SH-SY5Y (cell line): ENCODE data around the gene OPALIN.

ENCODE experiments used
- GATA2 ChIP-seq: IDR thresholded peaks from 2 replicates; pipeline ENCODE4 v1.6.1; 2011; ENCODE audit warnings: mild to moderate bottlenecking, low read depth, low read length
- GATA3 ChIP-seq: IDR thresholded peaks from 2 replicates; pipeline ENCODE4 v1.6.1; 2011; ENCODE audit warnings: low read depth, mild to moderate bottlenecking, low read length, moderate library complexity

DNA sequence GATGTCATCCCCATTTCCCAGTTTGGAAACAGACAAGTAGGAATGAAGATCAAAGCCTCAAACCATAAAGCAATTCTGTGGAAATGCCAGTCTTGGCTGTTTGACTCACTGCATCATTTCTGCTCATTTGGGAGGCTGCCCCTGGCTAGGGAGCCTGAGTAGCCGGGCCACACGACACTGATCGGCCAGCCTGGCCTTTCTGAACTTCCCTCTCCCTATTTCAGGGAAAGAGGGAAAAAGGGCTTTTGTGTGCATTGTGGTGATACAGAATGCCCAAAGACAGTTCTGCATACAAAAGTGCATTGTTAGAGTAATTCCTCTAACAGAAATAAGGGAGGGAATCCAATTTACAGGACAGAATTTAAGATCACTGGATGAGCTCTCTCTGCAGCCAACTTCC lies 41.7 kb upstream of the OPALIN start:
- no peak for TF ChIP-seq GATA2
- TF ChIP-seq GATA3: no peak
